ENCODE results near the gene ZNF345.

The ZNF345 gene

DNA sequence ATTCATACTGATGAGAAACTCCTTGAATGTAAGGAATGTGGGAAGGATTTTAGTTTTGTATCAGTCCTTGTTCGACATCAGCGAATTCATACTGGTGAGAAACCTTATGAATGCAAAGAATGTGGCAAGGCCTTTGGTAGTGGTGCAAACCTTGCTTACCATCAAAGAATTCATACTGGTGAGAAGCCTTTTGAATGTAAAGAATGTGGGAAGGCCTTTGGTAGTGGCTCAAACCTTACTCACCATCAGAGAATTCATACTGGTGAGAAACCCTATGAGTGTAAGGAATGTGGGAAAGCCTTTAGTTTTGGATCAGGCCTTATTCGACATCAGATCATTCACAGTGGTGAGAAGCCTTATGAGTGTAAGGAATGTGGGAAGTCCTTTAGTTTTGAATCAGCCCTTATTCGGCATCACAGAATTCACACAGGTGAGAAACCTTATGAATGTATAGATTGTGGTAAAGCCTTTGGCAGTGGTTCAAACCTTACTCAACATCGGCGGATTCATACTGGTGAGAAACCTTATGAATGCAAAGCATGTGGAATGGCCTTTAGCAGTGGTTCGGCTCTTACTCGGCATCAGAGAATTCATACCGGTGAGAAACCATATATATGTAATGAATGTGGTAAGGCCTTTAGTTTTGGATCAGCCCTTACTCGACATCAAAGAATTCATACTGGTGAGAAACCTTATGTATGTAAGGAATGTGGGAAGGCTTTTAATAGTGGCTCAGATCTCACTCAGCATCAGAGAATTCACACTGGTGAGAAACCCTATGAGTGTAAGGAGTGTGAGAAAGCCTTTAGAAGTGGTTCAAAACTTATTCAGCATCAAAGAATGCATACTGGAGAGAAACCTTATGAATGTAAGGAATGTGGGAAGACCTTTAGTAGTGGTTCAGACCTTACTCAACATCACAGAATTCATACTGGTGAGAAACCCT lies 26.6 kb downstream of the ZNF345 start:
- H3K9me3 ChIP-seq: peaks cover 9% of the 10 kb centered on the region; the same call in 1 of the 2 replicates

DNA sequence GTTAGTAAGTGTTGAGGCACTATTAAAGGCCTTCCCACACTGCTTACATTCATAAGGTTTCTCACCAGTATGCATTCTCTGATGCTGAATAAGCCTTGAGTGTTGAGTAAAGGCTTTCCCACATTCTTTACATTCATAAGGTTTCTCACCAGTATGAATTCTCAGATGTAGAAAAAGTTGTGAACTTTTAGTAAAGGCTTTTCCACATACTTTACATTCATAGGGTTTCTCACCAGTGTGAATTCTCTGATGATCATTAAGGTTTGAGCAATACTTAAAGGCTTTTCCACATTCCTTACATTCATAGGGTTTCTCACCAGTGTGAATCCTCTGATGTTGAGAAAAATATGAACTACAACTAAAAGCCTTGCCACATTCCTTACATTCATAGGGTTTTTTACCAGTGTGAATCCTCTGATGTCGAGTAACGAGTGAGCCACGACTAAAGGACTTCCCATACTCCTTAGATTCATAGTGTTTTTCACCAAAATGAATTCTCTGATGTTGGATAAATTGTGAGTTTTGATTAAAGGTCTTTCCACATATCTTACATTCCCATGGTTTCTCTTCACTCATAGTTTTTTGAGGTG lies 41.2 kb downstream of the ZNF345 start:
- DNase-seq (ENCODE audit: low spot score in 2 of 2): no peak
- Histone ChIP-seq H3K4me3 (no peak overlapping the region), H3K36me3 (replicated peaks) (no peaks in the 10 kb centered on the region), H3K9me3 (peaks cover 4% of the 10 kb centered on the region), H3K27me3 (ENCODE audit: low read depth) (no peaks in the 10 kb centered on the region), H3K4me1 (no peaks in the 10 kb centered on the region)
- in situ Hi-C loops (cut with MboI; ENCODE audit: low sequenced_read_pairs): no loop called here

More for the DNA sequence above, 26.6 kb downstream of the ZNF345 start:
- Histone ChIP-seq H3K36me3 (replicated peaks) (no peaks in the 10 kb centered on the region), H3K4me1 (no peaks in the 10 kb centered on the region), H3K4me3 (no peak overlapping the region), H3K27me3 (ENCODE audit: low read depth) (no peaks in the 10 kb centered on the region)
- in situ Hi-C loops (cut with MboI; ENCODE audit: low sequenced_read_pairs): no loop called here
- no peak for DNase-seq (ENCODE audit: low spot score in 2 of 2)

- H3K4me1 ChIP-seq: no peaks in the 10 kb centered on the region
- in situ Hi-C loops (cut with MboI; ENCODE audit: low sequenced_read_pairs): no loop called here
- no peaks in the 10 kb centered on the region for H3K36me3 ChIP-seq (replicated peaks)
- no peak for DNase-seq (ENCODE audit: low spot score in 2 of 2)
- no peak overlapping the region for H3K4me3 ChIP-seq
- H3K9me3 ChIP-seq: peaks cover 4% of the 10 kb centered on the region; the same call in 1 of the 2 replicates
- no peaks in the 10 kb centered on the region for H3K27me3 ChIP-seq (ENCODE audit: low read depth)
These were observed 44.2 kb downstream of the ZNF345 start for GRCh38 chr19:36894849-36895383.

DNA sequence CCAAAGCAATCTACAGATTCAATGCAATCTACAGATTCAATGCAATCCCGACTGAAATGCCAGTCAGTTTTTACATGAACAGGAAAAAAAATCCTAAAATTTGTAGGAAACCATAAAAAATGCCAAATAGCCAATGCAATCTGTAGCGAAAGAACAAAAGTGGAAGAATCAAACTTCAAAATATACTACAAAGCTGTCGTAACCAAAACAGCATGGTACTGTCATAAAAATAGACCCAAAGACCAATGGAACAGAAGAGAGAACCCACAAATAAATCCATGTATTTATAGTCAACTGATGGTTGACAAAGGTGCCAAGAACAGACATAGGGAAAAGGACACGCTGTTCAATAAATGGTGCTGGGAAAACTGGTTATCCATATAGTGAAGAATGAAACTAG lies 47.7 kb downstream of the ZNF345 start:
- no peaks in the 10 kb centered on the region for H3K27me3 ChIP-seq (ENCODE audit: low read depth)
- no peak for DNase-seq (ENCODE audit: low spot score in 2 of 2)
- no peaks in the 10 kb centered on the region; the same call in 1 of the 2 replicates for H3K9me3 ChIP-seq
- no peaks in the 10 kb centered on the region for H3K4me1 ChIP-seq
- in situ Hi-C loops (cut with MboI; ENCODE audit: low sequenced_read_pairs): no loop called here
- no peak overlapping the region for H3K4me3 ChIP-seq
- no peaks in the 10 kb centered on the region for H3K36me3 ChIP-seq (replicated peaks)

- in situ Hi-C loops (cut with MboI; ENCODE audit: low sequenced_read_pairs): no loop called here
- H3K36me3 ChIP-seq (replicated peaks): no peaks in the 10 kb centered on the region
- no peaks in the 10 kb centered on the region for H3K4me1 ChIP-seq
- H3K9me3 ChIP-seq: no peaks in the 10 kb centered on the region
- H3K27me3 ChIP-seq (ENCODE audit: low read depth): no peaks in the 10 kb centered on the region
- no peak within 1 kb of the TSS for H3K4me3 ChIP-seq
- no peak for DNase-seq (ENCODE audit: low spot score in 2 of 2)
These were observed 65.5 kb downstream of the ZNF345 start, which contains the start of the genes ZNF568 and ZNF829 for GRCh38 chr19:36915992-36916830. TSS of gene ZNF568 (plus strand) at chr19:36916332. CDS start at chr19:36922771, 6,439 bp downstream. TSS of gene ZNF829 (minus strand) at chr19:36916291. CDS start at chr19:36915167, 1,124 bp downstream.

GRCh38 chr19:36916991-36917390 lies 66.3 kb downstream of the ZNF345 start:
- Histone ChIP-seq H3K4me3 (no peak overlapping the region), H3K27me3 (ENCODE audit: low read depth) (no peaks in the 10 kb centered on the region), H3K4me1 (no peaks in the 10 kb centered on the region), H3K9me3 (no peaks in the 10 kb centered on the region), H3K36me3 (replicated peaks) (no peaks in the 10 kb centered on the region)
- in situ Hi-C loops (cut with MboI; ENCODE audit: low sequenced_read_pairs): no loop called here
- DNase-seq (ENCODE audit: low spot score in 2 of 2): no peak

- in situ Hi-C loops (cut with MboI; ENCODE audit: low sequenced_read_pairs): no loop called here
These were observed 67.4 kb downstream of the ZNF345 start for GRCh38 chr19:36918090-36918489.

More at GRCh38 chr19:36918090-36918489, 67.4 kb downstream of the ZNF345 start:
- DNase-seq (ENCODE audit: low spot score in 2 of 2): no peak
- Histone ChIP-seq H3K36me3 (replicated peaks) (no peaks in the 10 kb centered on the region), H3K9me3 (no peaks in the 10 kb centered on the region), H3K4me1 (no peaks in the 10 kb centered on the region), H3K4me3 (no peak overlapping the region), H3K27me3 (ENCODE audit: low read depth) (no peaks in the 10 kb centered on the region)

All from HAP-1 (cell line).